HG02623 (cell line): ENCODE results near the gene ZMYM3.
A peak's percentile ranks its signal among the peaks of the same experiment; 100 is the strongest.
"Not testable (repeated sequence)": the region's sequence is repeated elsewhere in the genome, so short reads cannot be mapped to it uniquely, and the experiment has no call there.

Experiments used
- ATAC-seq: cut with Tn5 transposase; IDR thresholded peaks from one replicate; pipeline ENCODE4 v1.9.1; 2021; ENCODE audit warnings: moderate library complexity; ENCODE audit not compliant: unreplicated experiment

Gene ZMYM3

GRCh38 chrX:71254092-71254963 lies at the start of gene ZMYM3:
Gene ZMYM3, minus strand, starts transcription at chrX:71254140. Its CDS starts 885 bp downstream, at chrX:71253255.
- peak; percentile 86 for ATAC-seq

DNA sequence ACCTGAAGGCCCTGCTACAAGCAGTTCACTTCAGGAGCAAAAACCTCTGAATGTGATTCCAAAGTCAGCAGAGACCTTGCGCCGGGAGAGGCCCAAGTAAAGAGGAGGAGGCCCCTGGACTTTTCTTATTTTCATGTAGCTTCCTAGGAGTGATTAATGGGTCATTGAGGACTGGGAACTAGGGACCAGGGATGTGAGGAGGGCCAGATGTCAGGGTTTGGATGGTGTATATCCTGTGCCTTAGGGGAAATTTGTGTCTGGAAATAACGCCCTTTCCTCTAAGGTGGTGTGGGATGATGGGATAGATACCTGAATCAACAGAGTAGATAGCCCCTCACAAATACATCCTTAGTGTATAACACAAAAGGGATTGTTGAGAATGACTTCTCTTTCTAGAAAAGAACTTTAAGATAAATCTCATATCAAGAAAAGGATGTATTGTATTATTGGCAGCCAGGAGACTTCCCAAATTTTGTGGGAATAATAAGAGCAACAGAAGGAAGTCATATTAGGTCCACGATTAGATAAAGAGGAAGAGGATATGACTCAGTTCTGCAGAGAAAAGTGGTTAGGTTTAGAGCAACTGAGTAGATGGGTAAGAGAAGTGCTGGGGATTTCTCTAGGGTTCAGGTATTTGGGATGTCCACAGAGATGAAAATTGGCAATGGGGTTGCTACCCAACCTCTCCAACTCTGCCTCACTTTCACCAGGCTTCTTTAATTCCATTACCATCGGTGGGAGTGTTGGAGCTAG lies 48.7 kb upstream of the ZMYM3 start:
- no peak for ATAC-seq

GRCh38 chrX:71301195-71301924 lies 47.4 kb upstream of the ZMYM3 start, which contains the start of gene ITGB1BP2:
Gene ITGB1BP2, plus strand, starts transcription at chrX:71301750. Its CDS starts 57 bp downstream, at chrX:71301807.
- no peak for ATAC-seq

DNA sequence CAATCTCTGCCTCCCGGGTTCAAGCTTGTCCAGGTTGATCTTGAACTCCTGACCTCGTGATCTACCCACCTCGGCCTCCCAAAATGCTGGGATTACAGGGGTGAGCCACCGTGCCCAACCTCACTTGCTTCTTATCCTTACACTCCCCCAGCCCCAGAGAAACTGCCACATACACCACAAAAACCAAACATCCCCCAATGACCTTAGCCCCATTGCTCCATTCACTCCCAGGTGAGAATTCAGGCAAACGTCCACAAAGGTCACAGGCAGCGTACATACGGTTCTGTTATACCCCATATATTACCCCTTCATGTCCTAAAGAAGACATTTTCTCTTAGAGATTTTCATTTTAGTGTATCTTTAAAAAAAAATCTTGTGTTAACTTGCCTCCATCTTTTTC lies 46.6 kb upstream of the ZMYM3 start:
- not testable (repeated sequence) for ATAC-seq

GRCh38 chrX:71300064-71300463 lies 46.1 kb upstream of the ZMYM3 start:
- ATAC-seq: not testable (repeated sequence)

GRCh38 chrX:71298119-71298518 lies 44.2 kb upstream of the ZMYM3 start:
- no peak for ATAC-seq

DNA sequence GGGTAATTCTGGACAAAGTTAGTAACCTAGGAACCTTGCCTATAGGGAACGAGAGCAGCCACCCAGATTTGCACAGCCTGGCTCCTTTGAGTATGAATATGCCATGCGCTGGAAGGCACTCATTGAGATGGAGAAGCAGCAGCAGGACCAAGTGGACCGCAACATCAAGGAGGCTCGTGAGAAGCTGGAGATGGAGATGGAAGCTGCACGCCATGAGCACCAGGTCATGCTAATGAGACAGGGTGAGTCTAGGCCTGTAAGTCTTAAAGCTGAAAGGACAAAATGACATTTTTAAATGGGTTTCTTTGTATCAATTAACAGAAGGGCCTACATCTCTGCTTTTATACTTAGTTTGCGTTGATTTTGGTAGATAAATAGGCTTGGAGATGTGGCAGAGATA lies 42.9 kb upstream of the ZMYM3 start:
- ATAC-seq: no peak

DNA sequence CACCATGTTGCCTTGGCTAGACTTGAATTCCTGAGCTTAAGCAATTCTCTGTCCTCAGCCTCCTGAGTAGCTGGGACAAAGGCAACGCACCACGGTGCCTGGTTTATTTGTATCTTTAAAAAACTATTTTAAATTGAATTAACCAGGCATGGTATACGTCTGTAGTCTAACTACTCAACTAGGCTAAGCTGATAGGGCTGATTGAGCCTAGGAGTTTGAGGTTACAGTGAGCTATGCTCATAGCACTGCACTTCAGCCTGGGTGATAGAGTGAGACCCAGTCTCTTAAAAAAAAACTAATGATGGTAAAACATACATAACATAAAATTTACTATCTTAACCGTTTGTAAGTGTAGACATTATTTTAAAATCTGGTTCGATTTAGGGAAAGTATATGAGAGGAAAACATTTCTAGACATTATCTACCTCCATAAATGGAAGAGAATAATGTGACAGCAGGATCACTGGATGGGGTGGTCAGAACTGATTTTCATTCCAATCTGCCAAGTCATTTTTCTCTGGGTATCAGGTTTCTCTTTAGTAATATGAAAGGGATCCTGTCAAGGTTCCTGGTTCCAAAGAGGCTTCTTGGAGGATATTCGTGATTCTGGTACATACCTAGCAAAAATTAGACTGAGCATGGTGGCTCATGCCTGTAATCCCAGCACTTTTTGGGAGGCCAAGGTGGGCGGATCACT lies 38.9 kb upstream of the ZMYM3 start:
- ATAC-seq: no peak

- no peak for ATAC-seq
Observed at GRCh38 chrX:71291381-71291780, 37.4 kb upstream of the ZMYM3 start.

GRCh38 chrX:71285929-71286328 lies 32.0 kb upstream of the ZMYM3 start:
- ATAC-seq: no peak

- peak; percentile 83 for ATAC-seq
Observed at GRCh38 chrX:71283403-71284143, 29.6 kb upstream of the ZMYM3 start, which contains the start of gene NONO. Gene NONO, plus strand, starts transcription at chrX:71283635. Its CDS starts 7,003 bp downstream, at chrX:71290638.

DNA sequence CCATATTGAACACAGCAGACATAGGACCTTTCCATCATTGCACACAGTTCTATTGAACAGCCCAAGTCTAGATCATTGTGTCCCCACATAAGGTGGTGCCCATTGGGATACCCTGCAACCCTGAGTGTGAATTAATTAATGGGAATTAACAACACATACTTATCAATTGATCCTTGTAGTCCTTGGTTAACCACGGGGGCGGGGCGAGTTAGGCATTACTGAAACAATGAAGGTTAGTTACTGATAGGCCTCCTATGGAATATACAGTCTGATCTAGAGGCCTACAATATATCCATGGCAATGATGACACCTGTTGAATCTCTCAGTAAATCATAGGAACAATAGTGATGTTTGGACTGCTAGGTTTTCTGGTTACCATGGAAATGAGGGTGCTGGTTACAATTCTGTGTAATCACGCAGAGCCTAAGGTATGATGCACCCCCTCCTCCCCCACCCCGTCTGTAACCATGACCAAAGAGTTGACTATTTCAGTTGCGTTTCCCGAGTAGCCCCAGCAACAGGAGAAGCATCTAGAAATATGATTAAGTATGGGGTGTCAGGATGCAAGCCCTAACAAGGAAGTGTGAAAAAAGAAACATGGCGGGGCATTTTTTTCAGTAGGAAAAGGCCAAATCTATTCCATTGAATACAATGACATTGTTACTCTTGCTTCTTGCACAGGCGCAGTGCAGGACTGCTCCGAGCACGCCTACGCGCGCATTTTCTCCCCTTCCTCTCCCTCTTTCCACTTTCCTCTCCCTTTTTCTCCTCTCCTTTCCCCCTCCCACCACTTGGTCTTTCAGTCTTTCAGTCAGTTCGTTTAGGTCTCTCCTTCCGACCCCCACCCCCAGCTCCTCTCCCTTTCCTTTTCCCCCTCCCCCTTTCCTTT lies 28.8 kb upstream of the ZMYM3 start:
- peak; percentile 24 for ATAC-seq

DNA sequence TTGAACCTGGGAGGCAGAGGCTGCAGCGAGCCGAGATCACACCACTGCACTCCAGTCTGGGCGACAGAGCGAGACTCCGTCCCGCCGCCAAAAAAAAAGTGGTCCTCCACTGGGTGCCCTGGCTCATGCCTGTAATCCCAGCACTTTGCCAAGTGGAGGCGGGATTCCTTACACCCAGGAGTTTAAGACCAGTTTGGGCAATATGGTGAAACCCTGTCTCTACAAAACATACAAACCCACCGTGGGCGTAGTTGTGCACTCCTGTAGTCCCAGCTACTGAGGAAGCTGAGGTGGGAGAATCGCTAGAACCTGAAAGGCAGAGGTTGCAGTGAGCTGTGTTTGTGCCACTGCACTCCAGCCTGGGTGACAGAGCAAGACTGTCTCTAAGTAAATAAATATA lies 27.4 kb upstream of the ZMYM3 start:
- ATAC-seq: not testable (repeated sequence)

DNA sequence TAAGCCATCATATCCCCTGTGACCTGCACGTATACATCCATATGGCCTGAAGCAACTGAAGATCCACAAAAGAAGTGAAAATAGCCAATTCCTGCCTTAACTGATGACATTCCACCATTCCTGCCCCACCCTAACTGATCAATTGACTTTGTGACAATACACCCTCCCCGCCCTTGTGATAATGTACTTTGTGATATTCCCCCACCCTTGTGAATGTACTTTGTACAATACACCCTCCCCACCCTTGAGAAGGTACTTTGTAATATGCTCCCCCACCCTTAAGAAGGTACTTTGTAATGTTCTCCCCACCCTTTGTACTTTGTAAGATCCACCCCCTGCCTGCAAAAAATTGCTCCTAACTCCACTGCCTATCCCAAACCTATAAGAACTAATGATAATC lies 18.4 kb upstream of the ZMYM3 start:
- not testable (repeated sequence) for ATAC-seq

GRCh38 chrX:71269801-71270395 lies 16.0 kb upstream of the ZMYM3 start:
- ATAC-seq: no peak

DNA sequence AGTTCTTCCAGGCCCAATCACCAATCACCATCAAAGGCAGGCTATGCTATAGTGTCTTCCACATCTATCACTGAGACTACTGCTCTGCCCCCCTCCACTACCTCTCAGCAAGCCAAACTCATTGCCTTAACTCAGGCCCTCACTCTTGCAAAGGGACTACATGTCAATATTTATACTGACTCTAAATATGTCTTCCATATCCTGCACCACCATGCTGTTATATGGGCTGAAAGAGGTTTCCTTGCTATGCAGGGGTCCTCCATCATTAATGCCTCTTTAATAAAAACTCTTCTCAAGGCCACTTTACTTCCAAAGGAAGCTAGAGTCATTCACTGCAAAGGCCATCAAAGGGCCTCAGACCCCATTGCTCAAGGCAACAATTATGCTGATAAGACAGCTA lies 14.7 kb upstream of the ZMYM3 start:
- ATAC-seq: not testable (repeated sequence)

- no peak for ATAC-seq
Observed at GRCh38 chrX:71256856-71257255, 2.9 kb upstream of the ZMYM3 start.

- no peak for ATAC-seq
Observed at GRCh38 chrX:71256051-71256450, 2.1 kb upstream of the ZMYM3 start.
